ENCODE data around the gene MACROD2. TPM values are rescaled to one million over a fixed set of nuclear protein-coding genes. Genes with fewer than 3 reads are reported as not detected.

The MACROD2 gene
- total RNA-seq, 1 donor from 2014 or later = 0.85 TPM

GRCh38 chr20:14341801-14342200 lies 346.5 kb downstream of the MACROD2 start:
- no peak for DNase-seq

GRCh38 chr20:14342918-14343317 lies 347.6 kb downstream of the MACROD2 start:
- DNase-seq = no peak

GRCh38 chr20:14343491-14344065 lies 348.3 kb downstream of the MACROD2 start:
- DNase-seq = no peak

GRCh38 chr20:14344746-14345145 lies 349.4 kb downstream of the MACROD2 start:
- DNase-seq = no peak

- DNase-seq = no peak
These were observed 360.5 kb downstream of the MACROD2 start for GRCh38 chr20:14355791-14356190.

GRCh38 chr20:14360416-14360815 lies 365.1 kb downstream of the MACROD2 start:
- DNase-seq = no peak

- DNase-seq = no peak
These were observed 366.4 kb downstream of the MACROD2 start for GRCh38 chr20:14361509-14362345.

- DNase-seq = no peak
These were observed 378.9 kb downstream of the MACROD2 start for GRCh38 chr20:14374196-14374595.

- DNase-seq = no peak
These were observed 380.2 kb downstream of the MACROD2 start for GRCh38 chr20:14375416-14375985.

- no peak for DNase-seq
These were observed 383.0 kb downstream of the MACROD2 start for GRCh38 chr20:14378326-14378725.

- DNase-seq = no peak
These were observed 388.0 kb downstream of the MACROD2 start for GRCh38 chr20:14383335-14383734.

GRCh38 chr20:14384416-14385175 lies 389.3 kb downstream of the MACROD2 start:
- DNase-seq = no peak

GRCh38 chr20:14385176-14385740 lies 389.9 kb downstream of the MACROD2 start:
- no peak for DNase-seq

GRCh38 chr20:14386726-14387125 lies 391.4 kb downstream of the MACROD2 start:
- DNase-seq = no peak

GRCh38 chr20:14401479-14402138 lies 406.3 kb downstream of the MACROD2 start:
- no peak for DNase-seq

- DNase-seq = no peak
These were observed 409.2 kb downstream of the MACROD2 start for GRCh38 chr20:14404515-14404914.

GRCh38 chr20:14406495-14406894 lies 411.2 kb downstream of the MACROD2 start:
- no peak for DNase-seq

GRCh38 chr20:14407336-14407735 lies 412.0 kb downstream of the MACROD2 start:
- DNase-seq = no peak

GRCh38 chr20:14410869-14411555 lies 415.7 kb downstream of the MACROD2 start:
- no peak for DNase-seq

GRCh38 chr20:14412065-14412681 lies 416.9 kb downstream of the MACROD2 start:
- no peak for DNase-seq

- DNase-seq = no peak
These were observed 418.5 kb downstream of the MACROD2 start for GRCh38 chr20:14413835-14414234.

Measured in dermis blood vessel endothelial cell (primary cell).